Fibroblast of lung (primary cell): ENCODE results near the gene IGF2. TPM values are rescaled to one million over a fixed set of nuclear protein-coding genes. Genes with fewer than 3 reads are reported as not detected.

Source experiments
- DNase-seq, 2 donors: peaks; one replicate each; pipeline versions ENCODE4 v3.0.0 to v3.0.0-alpha.2; 2010; ENCODE audit warnings: low read depth in 2 of 2
- H2AFZ ChIP-seq: 2 replicates; pipeline ENCODE4 v1.5.1; 2012; ENCODE audit warnings: low read length, control low read depth, inconsistent platforms
- H3K27ac ChIP-seq: 2 replicates; pipeline ENCODE4 v1.5.1; 2011; ENCODE audit warnings: low read length, control low read depth; ENCODE audit not compliant: insufficient read depth
- H3K27me3 ChIP-seq: 2 replicates; pipeline ENCODE4 v1.5.1; 2011; ENCODE audit warnings: mild to moderate bottlenecking, low read length; ENCODE audit not compliant: control insufficient read depth, insufficient read depth
- H3K36me3 ChIP-seq: 2 replicates; pipeline ENCODE4 v1.5.1; 2011; ENCODE audit warnings: low read length; ENCODE audit not compliant: control insufficient read depth, insufficient read depth
- H3K4me1 ChIP-seq: 2 replicates; pipeline ENCODE4 v1.5.1; 2011; ENCODE audit warnings: low read length; ENCODE audit not compliant: control insufficient read depth, insufficient read depth; ENCODE audit errors: extremely low read depth
- H3K4me2 ChIP-seq: 2 replicates; pipeline ENCODE4 v1.5.1; 2011; ENCODE audit warnings: low read length, control low read depth; ENCODE audit not compliant: insufficient read depth; ENCODE audit errors: extremely low read depth
- H3K4me3 ChIP-seq, 4 experiments: fragments of 200-600 bp in 1 of 4; sonication (generic) in 1 of 4; replicated peaks in 1 of 4; 2 replicates each; pipeline ENCODE4 v1.5.1; 2011 to 2016; ENCODE audit warnings: low read length in 4 of 4, low read depth in 3 of 4, mild to moderate bottlenecking in 3 of 4, control low read depth in 2 of 4, inconsistent platforms in 1 of 4, mixed read lengths in 1 of 4; ENCODE audit not compliant: insufficient read depth in 1 of 4; ENCODE audit errors: control extremely low read depth in 1 of 4
- H3K79me2 ChIP-seq: 2 replicates; pipeline ENCODE4 v1.5.1; 2012; ENCODE audit warnings: mild to moderate bottlenecking, low read length, inconsistent platforms; ENCODE audit not compliant: control insufficient read depth, insufficient read depth
- H3K9ac ChIP-seq: 2 replicates; pipeline ENCODE4 v1.5.1; 2011; ENCODE audit warnings: mild to moderate bottlenecking, low read length, control low read depth; ENCODE audit not compliant: insufficient read depth
- H3K9me3 ChIP-seq: 2 replicates; pipeline ENCODE4 v1.5.1; 2012; ENCODE audit warnings: low read depth, low read length; ENCODE audit not compliant: control insufficient read depth, insufficient read depth
- H4K20me1 ChIP-seq: 2 replicates; pipeline ENCODE4 v1.5.1; 2011; ENCODE audit warnings: low read length; ENCODE audit not compliant: control insufficient read depth, insufficient read depth; ENCODE audit errors: extremely low read depth
- EZH2 ChIP-seq: IDR thresholded peaks from 2 replicates; pipeline ENCODE4 v1.5.1; 2012; ENCODE audit warnings: low read length, control low read depth, mild to moderate bottlenecking; ENCODE audit errors: missing control alignments
- polyA plus RNA-seq, 2 donors: library from polyadenylated mRNA; depleted of rRNA in 1 of 2; stranded (reverse) in 1 of 2; unstranded in 1 of 2; fragments of >200 nt; gene quantifications; 2 replicates each; pipeline ENCODE4 v1.2.1, GENCODE V29; 2011 to 2012; ENCODE audit warnings: missing spikeins in 1 of 2
- total RNA-seq: library from RNA; depleted of rRNA; stranded (reverse); fragments of >200 nt; gene quantifications from 2 replicates; pipeline ENCODE4 v1.2.1, GENCODE V29; 2014
- TF ChIP-seq, protein P1 (sequence below), 2 donors: IDR thresholded peaks in 1 of 2; conservative IDR thresholded peaks in 1 of 2; 1 replicate in 1 of 2; 2 replicates in 1 of 2; pipeline ENCODE4 v1.5.1; 2011 to 2012; ENCODE audit warnings: low read length in 2 of 2, control low read depth in 1 of 2, inconsistent platforms in 1 of 2, low read depth in 1 of 2, mild to moderate bottlenecking in 1 of 2

Gene IGF2
- total and polyA plus RNA-seq, 2 donors (not counting 1 experiment from before 2014, with no cell fraction given), result 0.08 to 0.17 TPM

DNA sequence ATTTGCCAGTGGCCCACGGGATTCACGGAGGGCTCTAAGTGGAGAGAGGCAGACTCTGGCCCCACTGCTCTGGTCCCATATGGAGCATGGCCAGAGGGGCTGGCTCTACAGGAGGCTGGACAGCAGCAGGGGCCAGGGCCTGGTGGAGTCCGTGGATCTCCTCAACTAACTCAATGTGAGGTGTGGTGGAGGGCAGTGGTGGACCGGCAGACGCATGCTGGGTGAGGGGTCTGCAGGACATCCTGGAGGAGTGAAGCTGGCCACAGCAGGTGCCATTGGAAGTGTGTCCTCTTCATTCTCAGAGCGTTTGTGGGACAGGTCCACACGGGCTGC, 15.6 kb downstream of the IGF2 start:
- Histone ChIP-seq H3K4me1 (no peaks in the 10 kb centered on the region), H3K9ac (no peak overlapping the region), H3K9me3 (no peaks in the 10 kb centered on the region), H3K27me3 (no peaks in the 10 kb centered on the region), H3K27ac (no peak overlapping the region), H2AFZ (no peak overlapping the region), H3K4me2 (no peak overlapping the region), H4K20me1 (no peaks in the 10 kb centered on the region), H3K4me3 (no peak overlapping the region), H3K36me3 (no peaks in the 10 kb centered on the region), H3K79me2 (no peaks in the 10 kb centered on the region)
- DNase-seq, result no peak
- TF ChIP-seq, protein P1, sequence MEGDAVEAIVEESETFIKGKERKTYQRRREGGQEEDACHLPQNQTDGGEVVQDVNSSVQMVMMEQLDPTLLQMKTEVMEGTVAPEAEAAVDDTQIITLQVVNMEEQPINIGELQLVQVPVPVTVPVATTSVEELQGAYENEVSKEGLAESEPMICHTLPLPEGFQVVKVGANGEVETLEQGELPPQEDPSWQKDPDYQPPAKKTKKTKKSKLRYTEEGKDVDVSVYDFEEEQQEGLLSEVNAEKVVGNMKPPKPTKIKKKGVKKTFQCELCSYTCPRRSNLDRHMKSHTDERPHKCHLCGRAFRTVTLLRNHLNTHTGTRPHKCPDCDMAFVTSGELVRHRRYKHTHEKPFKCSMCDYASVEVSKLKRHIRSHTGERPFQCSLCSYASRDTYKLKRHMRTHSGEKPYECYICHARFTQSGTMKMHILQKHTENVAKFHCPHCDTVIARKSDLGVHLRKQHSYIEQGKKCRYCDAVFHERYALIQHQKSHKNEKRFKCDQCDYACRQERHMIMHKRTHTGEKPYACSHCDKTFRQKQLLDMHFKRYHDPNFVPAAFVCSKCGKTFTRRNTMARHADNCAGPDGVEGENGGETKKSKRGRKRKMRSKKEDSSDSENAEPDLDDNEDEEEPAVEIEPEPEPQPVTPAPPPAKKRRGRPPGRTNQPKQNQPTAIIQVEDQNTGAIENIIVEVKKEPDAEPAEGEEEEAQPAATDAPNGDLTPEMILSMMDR (conservative IDR thresholded peaks at IDR 0.05 in 1 of 2, IDR thresholded peaks at IDR 0.05 in 1 of 2; ENCODE audit: low read depth in 1 of 2, low read length in 2 of 2), result no peak
- no peak for TF ChIP-seq EZH2

DNA sequence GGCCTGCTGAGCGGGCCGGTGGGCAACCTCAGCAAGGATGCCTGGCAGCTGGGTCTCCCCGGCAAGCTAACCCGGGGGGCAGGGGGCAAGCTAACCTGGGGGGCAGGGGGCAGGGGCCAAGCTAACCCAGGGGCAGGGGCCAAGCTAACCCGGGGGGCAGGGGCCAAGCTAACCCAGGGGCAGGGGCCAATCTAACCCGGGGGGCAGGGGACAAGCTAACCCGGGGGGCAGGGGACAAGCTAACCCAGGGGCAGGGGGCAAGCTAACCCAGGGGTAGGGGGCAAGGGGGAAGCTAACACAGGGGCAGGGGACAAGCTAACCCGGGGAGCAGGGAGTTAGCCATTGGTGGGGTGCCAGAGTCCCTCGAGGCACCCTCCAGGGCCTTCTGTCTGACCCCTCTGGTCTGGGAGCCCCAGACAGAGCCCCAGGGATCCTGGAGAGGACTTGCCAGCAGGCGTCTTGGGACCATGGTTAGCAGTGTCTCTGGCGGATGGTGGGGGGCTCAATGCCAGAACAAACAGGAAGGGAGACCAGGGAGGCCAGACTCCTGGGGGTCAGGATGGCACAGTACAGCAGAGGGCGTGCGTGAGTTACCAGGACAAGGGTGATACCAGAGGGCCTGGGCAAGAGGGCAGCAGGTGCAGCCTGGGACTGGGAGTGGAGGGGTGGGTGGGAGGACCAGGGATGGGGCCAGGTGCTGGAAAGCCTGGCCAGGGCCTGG, 16.1 kb downstream of the IGF2 start:
- Histone ChIP-seq H3K4me1 (no peaks in the 10 kb centered on the region), H2AFZ (no peak overlapping the region), H3K36me3 (no peaks in the 10 kb centered on the region), H3K27me3 (no peaks in the 10 kb centered on the region), H4K20me1 (no peaks in the 10 kb centered on the region), H3K9me3 (no peaks in the 10 kb centered on the region), H3K4me3 (no peak overlapping the region), H3K27ac (no peak overlapping the region), H3K4me2 (no peak overlapping the region), H3K79me2 (no peaks in the 10 kb centered on the region), H3K9ac (no peak overlapping the region)
- no peak for DNase-seq
- TF ChIP-seq EZH2, result no peak
- TF ChIP-seq, protein P1 (conservative IDR thresholded peaks at IDR 0.05 in 1 of 2, IDR thresholded peaks at IDR 0.05 in 1 of 2; ENCODE audit: low read depth in 1 of 2, low read length in 2 of 2), result no peak

DNA sequence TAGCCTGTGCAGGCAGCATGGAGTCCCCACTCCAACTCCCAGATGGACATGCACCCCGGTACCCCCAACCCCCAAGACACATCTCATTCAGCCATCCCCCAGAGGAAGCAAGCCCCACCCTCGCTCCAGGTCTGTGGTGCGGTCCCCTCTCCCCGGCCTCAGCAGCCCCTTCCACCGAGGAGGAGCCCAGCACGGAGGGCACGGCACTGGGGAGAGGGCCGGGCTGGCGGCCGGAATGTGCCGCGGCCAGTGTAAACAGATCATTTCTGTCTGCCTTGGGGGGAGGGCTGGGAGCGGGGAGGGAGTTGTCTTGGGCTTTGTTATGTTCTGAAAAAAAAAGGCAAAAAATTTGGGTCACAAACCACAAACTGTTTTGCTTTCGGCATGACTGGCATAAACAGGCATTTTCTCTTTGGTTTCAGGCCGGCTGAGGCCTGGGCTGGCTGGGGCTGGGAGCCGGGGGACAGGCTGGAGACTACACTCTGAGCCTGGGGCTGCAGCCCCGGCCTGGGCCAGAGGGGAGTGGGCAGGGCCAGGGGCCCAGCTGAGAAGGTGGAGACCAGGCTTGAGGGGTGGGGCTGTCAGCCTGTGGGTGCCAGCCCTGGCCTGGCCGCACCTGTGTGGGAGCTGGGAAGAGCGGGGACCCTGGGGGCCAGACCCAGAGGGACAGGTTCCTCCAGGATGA, 16.8 kb downstream of the IGF2 start:
- H3K27me3 ChIP-seq, result no peaks in the 10 kb centered on the region
- H3K4me2 ChIP-seq, result no peak overlapping the region
- no peaks in the 10 kb centered on the region for H3K36me3 ChIP-seq
- H3K79me2 ChIP-seq, result no peaks in the 10 kb centered on the region
- H3K4me3 ChIP-seq, result no peak overlapping the region
- peak; percentile 61 to 62 for DNase-seq
- no peak overlapping the region for H3K9ac ChIP-seq
- no peak overlapping the region for H2AFZ ChIP-seq
- TF ChIP-seq, protein P1 (conservative IDR thresholded peaks at IDR 0.05 in 1 of 2, IDR thresholded peaks at IDR 0.05 in 1 of 2; ENCODE audit: low read depth in 1 of 2, low read length in 2 of 2), result no peak
- TF ChIP-seq EZH2, result no peak
- H3K4me1 ChIP-seq, result no peaks in the 10 kb centered on the region
- H4K20me1 ChIP-seq, result no peaks in the 10 kb centered on the region
- H3K27ac ChIP-seq, result no peak overlapping the region
- H3K9me3 ChIP-seq, result no peaks in the 10 kb centered on the region
